ENCODE results near the gene GALNT2. TPM values are rescaled to one million over a fixed set of nuclear protein-coding genes. Genes with fewer than 3 reads are reported as not detected.

GALNT2 gene
- total RNA-seq, 5 donors from 2014 or later (not counting 1 experiment from before 2014, with no cell fraction given): 22.2 to 29.7 (median 23.5) TPM

DNA sequence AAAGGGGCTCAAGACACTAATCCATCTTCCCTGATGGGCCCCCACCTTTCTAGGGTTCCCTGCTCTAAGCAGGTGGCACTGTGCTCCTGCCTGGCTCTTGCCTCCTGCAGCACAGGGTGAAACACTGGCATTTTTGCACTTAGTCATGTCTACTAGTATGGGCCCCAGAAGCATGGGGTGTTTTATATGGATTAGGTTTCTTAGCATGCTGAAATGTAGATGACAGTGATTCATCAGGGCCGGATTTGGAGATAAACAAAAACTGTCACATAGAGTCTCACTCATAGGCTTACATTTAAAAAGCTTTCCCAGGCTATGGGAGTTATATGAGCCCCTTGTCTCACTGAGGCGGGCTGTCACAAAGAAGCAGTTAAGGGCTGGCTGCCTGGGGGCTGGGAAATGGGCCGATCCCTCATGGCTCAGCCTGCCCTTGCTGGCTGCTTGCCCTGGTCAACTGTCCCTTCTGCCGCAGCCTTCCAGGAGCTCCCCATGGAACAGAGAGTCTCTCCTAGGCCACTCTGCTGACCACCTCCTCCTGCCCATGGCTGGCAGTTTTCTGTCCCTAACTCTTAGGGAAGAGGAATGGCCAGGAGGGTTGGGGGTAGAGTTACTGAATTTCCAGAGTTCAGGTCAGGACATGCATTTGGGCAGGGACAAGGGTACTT lies 6.5 kb downstream of the GALNT2 start:
- Mint-ChIP-seq H3K36me3 (peaks cover 16% of the 10 kb centered on the region), H3K4me1 (peaks cover 60 to 66% (median 62%) of the 10 kb centered on the region in 3 donors), H3K27me3 (no peaks in the 10 kb centered on the region), H3K4me3 (no peak overlapping the region), H3K27ac (no peak overlapping the region), H3K9me3 (no peaks in the 10 kb centered on the region)
- no peaks in the 10 kb centered on the region for H3K27me3 ChIP-seq (replicated peaks in 1 of 2; ENCODE audit: control insufficient read depth in 2 of 2, extremely low read depth in 1 of 2, insufficient read depth in 2 of 2, low read length in 1 of 2)
- no peak overlapping the region for H3K4me3 ChIP-seq (ENCODE audit: control insufficient read depth in 1 of 2, extremely low read depth in 1 of 2, low read length in 1 of 2)
- H3K4me1 ChIP-seq (ENCODE audit: control insufficient read depth in 1 of 2, extremely low read depth in 1 of 2, insufficient read depth in 2 of 2, low read length in 2 of 2): peaks cover 4 to 6% of the 10 kb centered on the region in 2 experiments
- 97% methylated on average over 3 of the region's 4 CpGs for WGBS (ENCODE audit: insufficient coverage)
- CTCF ChIA-PET: no interaction called here
- DNase-seq: no peak
- POLR2A ChIA-PET: no interaction called here
- no peaks in the 10 kb centered on the region for H3K9me3 ChIP-seq
- ATAC-seq (replicated peaks in 1 of 4): no peak
- H3K27ac ChIP-seq (ENCODE audit: low read length): no peak overlapping the region
- peaks cover 0 to 5% of the 10 kb centered on the region in 2 donors for H3K36me3 ChIP-seq (ENCODE audit: control insufficient read depth in 2 of 2, extremely low read depth in 1 of 2, insufficient read depth in 1 of 2, low read length in 1 of 2)

DNA sequence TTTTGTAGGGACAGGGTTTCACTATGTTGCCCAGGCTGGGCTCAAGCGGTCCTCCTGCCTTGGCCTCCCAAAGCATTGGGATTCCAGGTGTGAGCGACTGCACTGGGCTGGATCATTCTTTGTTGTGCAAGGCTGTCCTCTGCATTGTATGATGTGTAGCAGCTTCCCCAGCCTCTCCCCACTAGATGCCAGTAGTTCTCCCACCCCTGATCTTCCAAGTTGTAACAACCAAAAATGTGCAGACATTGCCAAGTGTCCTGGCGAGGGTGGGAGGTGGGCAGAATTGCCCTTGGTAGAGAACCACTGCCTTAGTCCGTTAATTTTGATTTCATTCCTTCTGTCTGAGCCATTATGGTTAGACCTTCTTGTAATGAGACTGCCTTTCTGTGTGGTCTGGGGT lies 7.2 kb downstream of the GALNT2 start:
- Histone ChIP-seq H3K9me3 (no peaks in the 10 kb centered on the region), H3K27ac (ENCODE audit: low read length) (no peak overlapping the region), H3K27me3 (replicated peaks in 1 of 2; ENCODE audit: control insufficient read depth in 2 of 2, extremely low read depth in 1 of 2, insufficient read depth in 2 of 2, low read length in 1 of 2) (no peaks in the 10 kb centered on the region), H3K36me3 (ENCODE audit: control insufficient read depth in 2 of 2, extremely low read depth in 1 of 2, insufficient read depth in 1 of 2, low read length in 1 of 2) (peaks cover 0 to 5% of the 10 kb centered on the region in 2 donors), H3K4me1 (ENCODE audit: control insufficient read depth in 1 of 2, extremely low read depth in 1 of 2, insufficient read depth in 2 of 2, low read length in 2 of 2) (peaks cover 0 to 2% of the 10 kb centered on the region in 2 experiments), H3K4me3 (ENCODE audit: control insufficient read depth in 1 of 2, extremely low read depth in 1 of 2, low read length in 1 of 2) (no peak overlapping the region)
- POLR2A ChIA-PET: no interaction called here
- DNase-seq (no peak), ATAC-seq (replicated peaks in 1 of 4) (no peak)
- peaks cover 52 to 61% (median 55%) of the 10 kb centered on the region in 3 donors for H3K4me1 Mint-ChIP-seq
- 100% methylated on average over 1 of the region's 4 CpGs for WGBS (ENCODE audit: insufficient coverage)
- H3K4me3 Mint-ChIP-seq: no peak overlapping the region
- no peaks in the 10 kb centered on the region for H3K27me3 Mint-ChIP-seq
- peaks cover 16% of the 10 kb centered on the region for H3K36me3 Mint-ChIP-seq
- H3K9me3 Mint-ChIP-seq: no peaks in the 10 kb centered on the region
- H3K27ac Mint-ChIP-seq: no peak overlapping the region
- CTCF ChIA-PET: no interaction called here

DNA sequence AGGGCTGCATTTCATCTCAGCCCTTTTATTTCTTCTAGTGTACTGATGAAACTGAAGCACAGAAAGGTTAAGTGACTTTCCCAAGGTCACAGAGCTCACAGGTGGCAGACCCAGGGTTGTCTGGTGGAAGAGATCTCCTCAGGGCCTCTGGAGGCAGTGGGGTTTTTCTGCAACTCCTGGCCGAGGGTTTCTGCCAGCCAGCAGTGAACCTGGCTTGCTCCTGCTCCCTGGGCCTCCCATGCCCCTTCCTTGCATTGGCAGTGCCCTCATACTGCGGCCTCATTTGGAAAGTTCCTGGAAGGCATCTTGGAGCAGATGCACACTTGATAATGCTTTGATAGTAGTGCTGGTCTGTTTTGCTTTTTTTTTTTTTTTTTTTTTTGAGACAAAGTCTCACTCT lies 7.7 kb downstream of the GALNT2 start:
- Histone ChIP-seq H3K4me3 (ENCODE audit: control insufficient read depth in 1 of 2, extremely low read depth in 1 of 2, low read length in 1 of 2) (no peak overlapping the region), H3K36me3 (ENCODE audit: control insufficient read depth in 2 of 2, extremely low read depth in 1 of 2, insufficient read depth in 1 of 2, low read length in 1 of 2) (peaks cover 0 to 5% of the 10 kb centered on the region in 2 donors), H3K4me1 (ENCODE audit: control insufficient read depth in 1 of 2, extremely low read depth in 1 of 2, insufficient read depth in 2 of 2, low read length in 2 of 2) (no peaks in the 10 kb centered on the region), H3K27ac (ENCODE audit: low read length) (no peak overlapping the region), H3K9me3 (no peaks in the 10 kb centered on the region), H3K27me3 (replicated peaks in 1 of 2; ENCODE audit: control insufficient read depth in 2 of 2, extremely low read depth in 1 of 2, insufficient read depth in 2 of 2, low read length in 1 of 2) (no peaks in the 10 kb centered on the region)
- Mint-ChIP-seq H3K9me3 (no peaks in the 10 kb centered on the region), H3K36me3 (peaks cover 16% of the 10 kb centered on the region), H3K27ac (no peak overlapping the region), H3K4me1 (peaks cover 47 to 58% (median 53%) of the 10 kb centered on the region in 3 donors), H3K4me3 (no peak overlapping the region), H3K27me3 (no peaks in the 10 kb centered on the region)
- WGBS (ENCODE audit: insufficient coverage): 50% methylated on average over 1 of the region's 2 CpGs
- DNase-seq (no peak), ATAC-seq (replicated peaks in 1 of 4) (no peak)
- POLR2A ChIA-PET: no interaction called here
- CTCF ChIA-PET: no interaction called here

DNA sequence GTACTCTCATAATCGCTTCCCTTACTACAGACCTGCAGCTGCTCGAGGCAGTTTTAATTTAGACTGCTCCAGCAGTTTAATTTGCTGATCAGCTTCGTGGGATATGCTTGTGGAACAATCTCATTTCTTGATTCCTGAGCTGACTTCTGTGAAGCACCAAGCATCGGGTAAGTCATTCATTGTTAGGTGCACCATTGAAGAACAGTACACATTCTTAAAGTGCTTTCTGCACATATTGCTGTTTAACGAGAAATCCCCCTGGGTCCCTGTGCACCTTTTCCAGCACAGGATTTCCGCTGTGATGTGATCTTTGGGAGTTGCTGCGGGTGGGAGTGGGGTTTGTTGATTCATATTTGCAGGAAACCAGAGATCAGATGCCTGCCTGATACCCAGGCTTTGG lies 9.1 kb downstream of the GALNT2 start:
- H3K27me3 ChIP-seq (replicated peaks in 1 of 2; ENCODE audit: control insufficient read depth in 2 of 2, extremely low read depth in 1 of 2, insufficient read depth in 2 of 2, low read length in 1 of 2): no peaks in the 10 kb centered on the region
- peaks cover 36 to 49% (median 48%) of the 10 kb centered on the region in 3 donors for H3K4me1 Mint-ChIP-seq
- ATAC-seq (replicated peaks in 1 of 4) (no peak), DNase-seq (no peak)
- POLR2A ChIA-PET: no interaction called here
- H3K4me3 ChIP-seq (ENCODE audit: control insufficient read depth in 1 of 2, extremely low read depth in 1 of 2, low read length in 1 of 2): no peak overlapping the region
- peaks cover 16% of the 10 kb centered on the region for H3K36me3 Mint-ChIP-seq
- no peak overlapping the region for H3K27ac ChIP-seq (ENCODE audit: low read length)
- WGBS (ENCODE audit: insufficient coverage): 82% methylated on average over 6 of the region's 7 CpGs
- no peak overlapping the region for H3K4me3 Mint-ChIP-seq
- no peak overlapping the region for H3K27ac Mint-ChIP-seq
- no peaks in the 10 kb centered on the region for H3K9me3 Mint-ChIP-seq
- CTCF ChIA-PET: no interaction called here
- no peaks in the 10 kb centered on the region for H3K4me1 ChIP-seq (ENCODE audit: control insufficient read depth in 1 of 2, extremely low read depth in 1 of 2, insufficient read depth in 2 of 2, low read length in 2 of 2)
- H3K27me3 Mint-ChIP-seq: no peaks in the 10 kb centered on the region
- no peaks in the 10 kb centered on the region for H3K9me3 ChIP-seq
- H3K36me3 ChIP-seq (ENCODE audit: control insufficient read depth in 2 of 2, extremely low read depth in 1 of 2, insufficient read depth in 1 of 2, low read length in 1 of 2): peaks cover 0 to 5% of the 10 kb centered on the region in 2 donors

- Mint-ChIP-seq H3K36me3 (peaks cover 21% of the 10 kb centered on the region), H3K4me3 (no peak overlapping the region), H3K4me1 (peaks cover 34 to 51% (median 47%) of the 10 kb centered on the region in 3 donors), H3K27ac (peak overlapping the region in 1 of 2 donors; percentile 18), H3K27me3 (no peaks in the 10 kb centered on the region), H3K9me3 (no peaks in the 10 kb centered on the region)
- DNase-seq: no peak
- no peak overlapping the region for H3K4me3 ChIP-seq (ENCODE audit: control insufficient read depth in 1 of 2, extremely low read depth in 1 of 2, low read length in 1 of 2)
- ChIA-PET POLR2A (no interaction called here), CTCF (no interaction called here)
- no peak for ATAC-seq (replicated peaks in 1 of 4)
- H3K4me1 ChIP-seq (ENCODE audit: control insufficient read depth in 1 of 2, extremely low read depth in 1 of 2, insufficient read depth in 2 of 2, low read length in 2 of 2): no peaks in the 10 kb centered on the region
- H3K27me3 ChIP-seq (replicated peaks in 1 of 2; ENCODE audit: control insufficient read depth in 2 of 2, extremely low read depth in 1 of 2, insufficient read depth in 2 of 2, low read length in 1 of 2): no peaks in the 10 kb centered on the region
- WGBS (ENCODE audit: insufficient coverage): 57% methylated on average over 2 of the region's 3 CpGs
- H3K27ac ChIP-seq (ENCODE audit: low read length): no peak overlapping the region
- H3K36me3 ChIP-seq (ENCODE audit: control insufficient read depth in 2 of 2, extremely low read depth in 1 of 2, insufficient read depth in 1 of 2, low read length in 1 of 2): peaks cover 0 to 5% of the 10 kb centered on the region in 2 donors
- H3K9me3 ChIP-seq: no peaks in the 10 kb centered on the region
These were observed 10.0 kb downstream of the GALNT2 start for GRCh38 chr1:230077011-230077410.

DNA sequence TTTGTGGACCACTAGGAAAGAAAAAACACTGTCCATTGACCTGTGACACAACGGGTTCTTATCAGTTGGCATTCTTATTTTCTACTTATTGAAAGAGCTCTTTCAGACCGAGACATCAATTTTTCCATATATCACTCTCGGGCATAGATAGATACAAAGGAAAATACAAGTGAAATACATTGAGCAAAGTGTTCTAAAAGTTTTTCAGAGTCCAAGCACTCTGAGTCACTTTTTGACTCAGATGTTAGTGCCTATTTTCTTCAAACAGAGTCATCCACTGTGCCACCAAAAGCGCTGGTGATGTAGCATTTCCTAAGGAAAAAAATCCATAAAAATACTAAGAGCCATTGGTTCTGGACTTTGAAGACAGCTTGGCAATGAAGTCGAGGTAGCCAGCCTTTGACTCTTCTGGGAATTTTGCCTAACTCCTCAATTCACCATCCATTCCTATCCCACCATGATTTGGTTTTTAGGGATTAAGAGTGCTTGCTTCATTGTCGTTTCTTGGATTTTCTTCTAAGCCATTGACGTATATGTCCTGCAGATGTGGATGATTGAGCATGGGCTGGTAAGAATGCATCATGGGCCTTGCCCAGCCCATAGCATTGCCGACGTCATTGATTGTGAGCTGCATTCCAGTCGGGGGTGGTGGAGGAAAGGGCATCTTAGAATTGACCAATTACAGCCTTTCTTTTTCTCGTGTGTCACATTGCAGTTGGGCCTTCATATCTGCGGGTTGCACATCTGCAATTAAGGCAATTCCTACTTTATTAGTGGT lies 10.6 kb downstream of the GALNT2 start:
- Mint-ChIP-seq H3K4me3 (no peak overlapping the region), H3K27me3 (no peaks in the 10 kb centered on the region), H3K9me3 (peaks cover 0 to 3% (median 3%) of the 10 kb centered on the region in 3 donors), H3K36me3 (peaks cover 23% of the 10 kb centered on the region), H3K27ac (no peak overlapping the region), H3K4me1 (peaks cover 38 to 54% (median 47%) of the 10 kb centered on the region in 3 donors)
- Histone ChIP-seq H3K27ac (ENCODE audit: low read length) (no peak overlapping the region), H3K27me3 (replicated peaks in 1 of 2; ENCODE audit: control insufficient read depth in 2 of 2, extremely low read depth in 1 of 2, insufficient read depth in 2 of 2, low read length in 1 of 2) (no peaks in the 10 kb centered on the region), H3K36me3 (ENCODE audit: control insufficient read depth in 2 of 2, extremely low read depth in 1 of 2, insufficient read depth in 1 of 2, low read length in 1 of 2) (peaks cover 0 to 5% of the 10 kb centered on the region in 2 donors), H3K4me1 (ENCODE audit: control insufficient read depth in 1 of 2, extremely low read depth in 1 of 2, insufficient read depth in 2 of 2, low read length in 2 of 2) (no peaks in the 10 kb centered on the region), H3K9me3 (no peaks in the 10 kb centered on the region), H3K4me3 (ENCODE audit: control insufficient read depth in 1 of 2, extremely low read depth in 1 of 2, low read length in 1 of 2) (no peak overlapping the region)
- 97% methylated on average over 4 of the region's 12 CpGs for WGBS (ENCODE audit: insufficient coverage)
- ChIA-PET CTCF (no interaction called here), POLR2A (no interaction called here)
- no peak for DNase-seq
- no peak for ATAC-seq (replicated peaks in 1 of 4)

Data from T-cell (primary cell).